H1 (cell line): ENCODE data around the gene RPN2. TPM values are rescaled to one million over a fixed set of nuclear protein-coding genes. Genes with fewer than 3 reads are reported as not detected.

Experiments used
- CTCF ChIA-PET: fragments of 300-600 bp; sonication (Branson Sonifier 250); formaldehyde crosslinking; loops from one replicate; lab custom pipeline; 2021; ENCODE audit not compliant: partially characterized antibody; lab: Charles Lee
- POLR2A ChIA-PET: fragments of 300-600 bp; sonication (Branson Sonifier 250); formaldehyde crosslinking; loops from one replicate; lab custom pipeline; 2021; ENCODE audit warnings: inconsistent platforms; ENCODE audit not compliant: partially characterized antibody; lab: Charles Lee
- DNase-seq, 2 experiments: peaks; one replicate each; pipeline versions ENCODE4 v3.0.0 to v3.0.0-alpha.2; 2010 to 2022; ENCODE audit warnings: low spot score in 2 of 2, low read depth in 1 of 2, mixed read lengths in 1 of 2
- FAIRE-seq: peaks from 2 replicates; lab custom pipeline; 2011; peaks lifted over from hg19 to GRCh38; lab: Jason Lieb, UNC
- H2AFZ ChIP-seq: 2 replicates; pipeline ENCODE4 v1.8.1; 2012; ENCODE audit warnings: low read length, inconsistent platforms
- H2AK5ac ChIP-seq: 2 replicates; pipeline ENCODE4 v1.6.1; 2013; ENCODE audit warnings: low read depth, low read length
- H2BK120ac ChIP-seq: replicated peaks from 2 replicates; pipeline ENCODE3; 2013; ENCODE audit warnings: low read depth, low read length, inconsistent platforms
- H2BK12ac ChIP-seq: 2 replicates; pipeline ENCODE4 v1.6.1; 2013; ENCODE audit warnings: low read depth, low read length
- H2BK15ac ChIP-seq: 2 replicates; pipeline ENCODE4 v1.6.1; 2013; ENCODE audit warnings: low read length
- H2BK20ac ChIP-seq: 2 replicates; pipeline ENCODE4 v1.6.1; 2013; ENCODE audit warnings: low read length
- H2BK5ac ChIP-seq: 2 replicates; pipeline ENCODE4 v1.6.1; 2013; ENCODE audit warnings: low read depth, low read length
- H3K14ac ChIP-seq: 2 replicates; pipeline ENCODE4 v1.6.1; 2013; ENCODE audit warnings: inconsistent platforms; ENCODE audit not compliant: insufficient read length
- H3K18ac ChIP-seq: 2 replicates; pipeline ENCODE4 v1.6.1; 2013; ENCODE audit warnings: low read length; ENCODE audit errors: extremely low read depth
- H3K23ac ChIP-seq: 2 replicates; pipeline ENCODE4 v1.6.1; 2013; ENCODE audit warnings: inconsistent platforms; ENCODE audit not compliant: insufficient read length
- H3K23me2 ChIP-seq: 2 replicates; pipeline ENCODE4 v1.6.1; 2013; ENCODE audit warnings: low read depth, low read length
- H3K27ac ChIP-seq: 2 replicates; pipeline ENCODE4 v1.6.1; 2011; ENCODE audit warnings: low read depth, low read length, inconsistent platforms
- H3K27me3 ChIP-seq, 4 experiments: replicated peaks in 1 of 4; 1 replicate in 1 of 4; 2 replicates in 3 of 4; pipeline versions ENCODE4 v1.6.1 to v1.8.1; 2011 to 2013; ENCODE audit warnings: low read length in 3 of 4, mild to moderate bottlenecking in 3 of 4, inconsistent platforms in 2 of 4, mixed read lengths in 2 of 4, moderate library complexity in 1 of 4; ENCODE audit not compliant: control insufficient read depth in 3 of 4, insufficient read depth in 3 of 4; ENCODE audit errors: extremely low read depth in 1 of 4
- H3K36me3 ChIP-seq, 4 experiments: 2 replicates each; pipeline versions ENCODE4 v1.6.1 to v1.8.1; 2011 to 2013; ENCODE audit warnings: mild to moderate bottlenecking in 4 of 4, low read length in 3 of 4, moderate library complexity in 2 of 4, control low read depth in 1 of 4, inconsistent platforms in 1 of 4; ENCODE audit not compliant: insufficient read depth in 4 of 4, control insufficient read depth in 2 of 4
- H3K4ac ChIP-seq: replicated peaks from 2 replicates; pipeline ENCODE3; 2013; ENCODE audit warnings: low read length, low read depth, mixed read lengths, inconsistent platforms; ENCODE audit not compliant: insufficient read length
- H3K4me1 ChIP-seq, 4 experiments: replicated peaks in 1 of 4; 1 replicate in 1 of 4; 2 replicates in 3 of 4; pipeline versions ENCODE4 v1.6.1 to v1.8.1; 2011 to 2013; ENCODE audit warnings: low read length in 3 of 4, inconsistent platforms in 2 of 4, mixed read lengths in 1 of 4; ENCODE audit not compliant: insufficient read depth in 4 of 4, control insufficient read depth in 3 of 4
- H3K4me2 ChIP-seq, 2 experiments: 2 replicates each; pipeline versions ENCODE4 v1.6.1 to v1.8.1; 2011 to 2013; ENCODE audit warnings: low read depth in 2 of 2, low read length in 2 of 2, control low read depth in 1 of 2, inconsistent platforms in 1 of 2, mild to moderate bottlenecking in 1 of 2; ENCODE audit not compliant: insufficient read depth in 1 of 2
- H3K4me3 ChIP-seq, 4 experiments: fragments of 200-600, 300-600 bp in 1 of 4; sonication (generic), shearing (Covaris generic), sonication (Bioruptor Twin) in 1 of 4; 2 replicates each; pipeline versions ENCODE4 v1.5.1 to v1.8.1; 2011 to 2016; ENCODE audit warnings: low read length in 4 of 4, low read depth in 3 of 4, control low read depth in 2 of 4, inconsistent platforms in 2 of 4, mild to moderate bottlenecking in 2 of 4, mixed read lengths in 1 of 4, moderate library complexity in 1 of 4; ENCODE audit not compliant: insufficient read depth in 2 of 4; ENCODE audit errors: extremely low read depth in 1 of 4
- H3K56ac ChIP-seq: replicated peaks from 2 replicates; pipeline ENCODE3; 2013; ENCODE audit warnings: low read depth, mild to moderate bottlenecking, mixed read lengths, low read length, inconsistent platforms; ENCODE audit not compliant: insufficient read length
- H3K79me1 ChIP-seq: 2 replicates; pipeline ENCODE4 v1.6.1; 2013; ENCODE audit warnings: low read depth, low read length, control low read depth
- H3K79me2 ChIP-seq, 2 experiments: 2 replicates each; pipeline versions ENCODE4 v1.6.1 to v1.8.1; 2012 to 2013; ENCODE audit warnings: low read length in 2 of 2, mild to moderate bottlenecking in 2 of 2, inconsistent platforms in 1 of 2; ENCODE audit not compliant: insufficient read depth in 2 of 2, control insufficient read depth in 1 of 2
- H3K9ac ChIP-seq, 4 experiments: replicated peaks in 1 of 4; 1 replicate in 1 of 4; 2 replicates in 3 of 4; pipeline versions ENCODE4 v1.6.1 to v1.8.1; 2011 to 2013; ENCODE audit warnings: low read depth in 3 of 4, low read length in 3 of 4, control low read depth in 2 of 4, mild to moderate bottlenecking in 2 of 4, moderate library complexity in 2 of 4, inconsistent platforms in 1 of 4; ENCODE audit errors: extremely low read depth in 1 of 4
- H3K9me3 ChIP-seq, 2 experiments: 2 replicates each; pipeline versions ENCODE4 v1.6.1 to v1.8.1; 2012 to 2013; ENCODE audit warnings: mild to moderate bottlenecking in 2 of 2, moderate library complexity in 2 of 2, control low read depth in 1 of 2, inconsistent platforms in 1 of 2, low read depth in 1 of 2, low read length in 1 of 2, mixed read lengths in 1 of 2; ENCODE audit not compliant: insufficient read depth in 2 of 2
- H4K20me1 ChIP-seq, 2 experiments: replicated peaks in 1 of 2; 2 replicates each; pipeline versions ENCODE3 to v1.8.1; 2011 to 2013; ENCODE audit warnings: inconsistent platforms in 2 of 2, low read length in 2 of 2, mild to moderate bottlenecking in 1 of 2; ENCODE audit not compliant: insufficient read depth in 2 of 2, control insufficient read depth in 1 of 2
- H4K5ac ChIP-seq: 2 replicates; pipeline ENCODE4 v1.6.1; 2013; ENCODE audit warnings: low read length, low read depth, mixed read lengths, inconsistent platforms; ENCODE audit not compliant: insufficient read length
- H4K8ac ChIP-seq: 2 replicates; pipeline ENCODE4 v1.8.0; 2013; ENCODE audit warnings: mild to moderate bottlenecking, moderate library complexity, low read length, inconsistent platforms; ENCODE audit not compliant: insufficient read depth; ENCODE audit errors: extremely low read depth
- H4K91ac ChIP-seq: replicated peaks from 2 replicates; pipeline ENCODE3; 2013; ENCODE audit warnings: low read length, mixed read lengths, inconsistent platforms; ENCODE audit not compliant: insufficient read length
- ATF2 ChIP-seq: IDR thresholded peaks from 2 replicates; pipeline ENCODE4 v1.6.1; 2012; ENCODE audit warnings: low read length, inconsistent platforms
- BCL11A ChIP-seq, 2 experiments: IDR thresholded peaks; one replicate each; pipeline ENCODE4 v1.6.1; 2011; ENCODE audit warnings: low read depth in 2 of 2, low read length in 2 of 2, mild to moderate bottlenecking in 2 of 2
- CBX5 ChIP-seq: fragments of 300-800, 300-1000 bp; sonication (generic); IDR thresholded peaks from 2 replicates; pipeline ENCODE4 v1.7.1; 2016; ENCODE audit warnings: antibody characterized with exemption, low read length, low read depth
- JUN ChIP-seq: IDR thresholded peaks from 2 replicates; pipeline ENCODE4 v1.6.1; 2011; ENCODE audit warnings: low read depth, mild to moderate bottlenecking, improper control_type of control experiment, low read length
- JUND ChIP-seq: IDR thresholded peaks from 2 replicates; pipeline ENCODE4 v1.6.1; 2011; ENCODE audit warnings: mild to moderate bottlenecking, improper control_type of control experiment, low read length
- POLR2A ChIP-seq, 2 experiments: IDR thresholded peaks; 1 replicate in 1 of 2; 2 replicates in 1 of 2; pipeline ENCODE4 v1.6.1; 2011; ENCODE audit warnings: low read depth in 2 of 2, low read length in 2 of 2, mild to moderate bottlenecking in 2 of 2; ENCODE audit errors: control extremely low read depth in 1 of 2
- RAD21 ChIP-seq, 2 experiments: IDR thresholded peaks in 1 of 2; conservative IDR thresholded peaks in 1 of 2; 2 replicates each; pipeline ENCODE4 v1.6.1; 2011; ENCODE audit warnings: low read depth in 2 of 2, low read length in 2 of 2, improper control_type of control experiment in 1 of 2, inconsistent platforms in 1 of 2, mild to moderate bottlenecking in 1 of 2, moderate library complexity in 1 of 2
- RBBP5 ChIP-seq: IDR thresholded peaks from 2 replicates; pipeline ENCODE4 v1.7.1; 2012; ENCODE audit warnings: low read depth, mild to moderate bottlenecking, inconsistent platforms, low read length, moderate library complexity, borderline replicate concordance
- RFX5 ChIP-seq: IDR thresholded peaks from 2 replicates; pipeline ENCODE4 v1.6.1; 2011; ENCODE audit warnings: low read depth, low read length, improper control_type of control experiment, borderline replicate concordance
- RNF2 ChIP-seq: fragments of 200-900, 300-1000 bp; sonication (generic); IDR thresholded peaks from 2 replicates; pipeline ENCODE4 v1.7.1; 2016; ENCODE audit warnings: borderline replicate concordance, low read depth, mild to moderate bottlenecking, antibody characterized with exemption, low read length; ENCODE audit not compliant: poor library complexity, severe bottlenecking; ENCODE audit errors: missing control alignments
- SUZ12 ChIP-seq: fragments of 200-600 bp; sonication (generic); IDR thresholded peaks from 2 replicates; pipeline ENCODE4 v1.6.1; 2012; ENCODE audit warnings: mild to moderate bottlenecking, inconsistent platforms, low read length, moderate library complexity, mixed read lengths
- TBP ChIP-seq: IDR thresholded peaks from 2 replicates; pipeline ENCODE4 v1.6.1; 2011; ENCODE audit warnings: low read depth, low read length, improper control_type of control experiment
- YY1 ChIP-seq: IDR thresholded peaks from 2 replicates; pipeline ENCODE4 v1.6.1; 2011; ENCODE audit warnings: low read depth, mild to moderate bottlenecking, low read length
- WGBS, 2 experiments: shearing (Covaris generic) in 1 of 2; methylation state at CpG; one replicate each; pipeline versions ENCODE4 v1.1.6 to v1.1.7; 2013 to 2015; ENCODE audit warnings: low lambda C conversion rate in 2 of 2, mixed read lengths in 2 of 2, inconsistent platforms in 1 of 2, low coverage in 1 of 2, missing lambda C conversion rate in 1 of 2; ENCODE audit not compliant: insufficient replicate concordance in 2 of 2, insufficient coverage in 1 of 2, insufficient read length in 1 of 2; ENCODE audit errors: extremely low coverage in 1 of 2, missing lambda C conversion rate in 1 of 2; 5-methylcytosine and 5-hydroxymethylcytosine counted together
- polyA plus RNA-seq, 7 experiments: library from polyadenylated mRNA; depleted of rRNA in 3 of 7; stranded (reverse) in 5 of 7; unstranded in 2 of 7; fragments of >200 nt in 5 of 7; fragments of 200-250 nt in 2 of 7; gene quantifications; 1 replicate in 5 of 7; 2 replicates in 1 of 7; 4 replicates in 1 of 7; pipeline versions ENCODE4 v1.2.1 to v1.2.3, GENCODE V29; 2011 to 2013; ENCODE audit warnings: missing spikeins in 2 of 7, mixed read lengths in 2 of 7
- total RNA-seq: library from RNA; stranded (reverse); fragmentation: NEBNext Ultra II Directional; extraction: Animal tissue kit (Norgen Biotek cat#: 25700); gene quantifications from 2 replicates; pipeline ENCODE4 v1.2.1, GENCODE V29; 2021

RPN2 gene
- total and polyA plus RNA-seq, 2 of the 8 experiments (the other 6 are each of a cell fraction or from before 2014, with no cell fraction given): 236 to 379 TPM

DNA sequence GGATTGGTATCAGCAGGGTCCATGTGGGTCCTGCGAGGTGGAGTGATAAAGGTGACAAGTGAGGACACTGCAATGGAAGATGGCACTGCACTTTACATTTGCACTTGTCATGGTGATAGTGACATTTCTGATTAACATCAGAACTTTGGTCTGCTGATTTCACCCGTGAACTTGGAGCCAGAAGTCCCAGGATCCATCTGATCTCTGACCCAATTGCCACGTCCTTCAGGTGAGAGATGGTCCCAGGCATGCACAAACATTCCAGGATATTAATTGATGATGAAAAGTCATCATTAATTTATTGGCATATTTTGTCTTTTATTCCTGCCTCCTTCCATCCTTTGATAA lies 92.3 kb downstream of the RPN2 start:
- Histone ChIP-seq H3K27ac (no peak overlapping the region), H4K8ac (no peak overlapping the region), H2BK120ac (no peak overlapping the region), H2BK12ac (0 out of 2 replicates have a peak overlapping the region, but pooled peaks have one; percentile 79), H3K56ac (no peak overlapping the region), H3K4me2 (no peak overlapping the region), H3K4me1 (peaks cover 4 to 14% (median 11%) of the 10 kb centered on the region in 4 experiments), H3K27me3 (no peaks in the 10 kb centered on the region), H4K20me1 (no peaks in the 10 kb centered on the region), H3K14ac (no peak overlapping the region), H2BK5ac (no peak overlapping the region), H3K4me3 (no peak overlapping the region), H3K36me3 (no peaks in the 10 kb centered on the region), H2AK5ac (no peak overlapping the region), H2BK20ac (no peak overlapping the region), H3K79me2 (no peaks in the 10 kb centered on the region), H2AFZ (no peak overlapping the region), H3K9me3 (0 out of 4 replicates have a peak, but pooled peaks cover 0 to 4% of the 10 kb centered on the region in 2 experiments), H3K18ac (no peak overlapping the region), H3K23ac (no peak overlapping the region), H3K4ac (no peak overlapping the region), H3K79me1 (no peaks in the 10 kb centered on the region), H4K5ac (no peak overlapping the region), H3K23me2 (no peaks in the 10 kb centered on the region), H4K91ac (no peak overlapping the region), H2BK15ac (no peak overlapping the region), H3K9ac (no peak overlapping the region)
- DNase-seq: no peak
- ChIA-PET POLR2A (no interaction called here), CTCF (interaction anchor here (0.7 to 10.0 kb wide), 17 partner anchors 12 to 345 kb away, joined by 3 to 91 read pairs (median 8); no protein-coding TSS in a partner anchor)
- FAIRE-seq: no peak
- 89% methylated on average over 3 of the region's 3 CpGs; no CpG with 5 or more reads in 1 of the 2 experiments for WGBS, 2 experiments
- TF ChIP-seq RFX5: no peak
- no peak for TF ChIP-seq POLR2A (IDR thresholded peaks at IDR 0.05; ENCODE audit: control extremely low read depth in 1 of 2, low read depth in 2 of 2, low read length in 2 of 2)
- no peak for TF ChIP-seq BCL11A (IDR thresholded peaks at IDR 0.05; ENCODE audit: low read depth in 2 of 2, low read length in 2 of 2)
- no peak for TF ChIP-seq CBX5
- TF ChIP-seq JUND: no peak
- TF ChIP-seq RAD21 (IDR thresholded peaks at IDR 0.05 in 1 of 2, conservative IDR thresholded peaks at IDR 0.05 in 1 of 2; ENCODE audit: low read depth in 2 of 2, low read length in 2 of 2): no peak
- TF ChIP-seq RBBP5: no peak
- no peak for TF ChIP-seq SUZ12
- TF ChIP-seq TBP: no peak
- no peak for TF ChIP-seq YY1
- no peak for TF ChIP-seq ATF2
- no peak for TF ChIP-seq JUN
- no peak for TF ChIP-seq RNF2
